ENCODE results near the gene ANXA4.

- TF ChIP-seq POLR2A (IDR thresholded peaks at IDR 0.05) = no peak
- no peak for TF ChIP-seq CTCF (IDR thresholded peaks at IDR 0.05)
- no peak for TF ChIP-seq POLR2AphosphoS5 (IDR thresholded peaks at IDR 0.05)
- TF ChIP-seq EP300 (IDR thresholded peaks at IDR 0.05) = no peak
Observed at GRCh38 chr2:69729781-69730180, 12.2 kb upstream of the ANXA4 start.
